A549 (cell line): ENCODE measurements around the gene TSPO. TPM values are rescaled to one million over a fixed set of nuclear protein-coding genes. Genes with fewer than 3 reads are reported as not detected.

Experiments used
- EP300 ChIP-seq, 2 experiments: fragments of >200 bp; sonication (Bioruptor Twin); formaldehyde crosslinking; IDR thresholded peaks; 2 replicates in 1 of 2; 3 replicates in 1 of 2; pipeline ENCODE4 v1.6.1; 2016 to 2017
- REST ChIP-seq: fragments of 200-600 bp; sonication (generic); IDR thresholded peaks from 2 replicates; pipeline ENCODE4 v1.6.1; 2016; ENCODE audit warnings: antibody characterized with exemption, mild to moderate bottlenecking, moderate library complexity
- RNF2 ChIP-seq: fragments of 200-600 bp; sonication (generic); IDR thresholded peaks from 2 replicates; pipeline ENCODE4 v1.6.1; 2016; ENCODE audit warnings: low read depth, mild to moderate bottlenecking, antibody characterized with exemption, moderate library complexity, borderline replicate concordance
- polyA plus RNA-seq, 4 experiments: library from polyadenylated mRNA; depleted of rRNA in 3 of 4; stranded (reverse); fragments of >200 nt; fragmentation: RNase III in 1 of 4; extraction: RNeasy Plus Mini Kit Qiagen cat#74134 plus additional on column Dnase treatment in 1 of 4; gene quantifications; 2 replicates in 3 of 4; 3 replicates in 1 of 4; pipeline ENCODE4 v1.2.3, GENCODE V29; 2011 to 2017
- TF ChIP-seq, protein P1 (sequence below): fragments of >200 bp; sonication (Bioruptor Twin); formaldehyde crosslinking; IDR thresholded peaks from 3 replicates; pipeline ENCODE4 v1.5.1; 2016
- TF ChIP-seq, protein P2 (sequence below): fragments of 250-450 bp; sonication (Bioruptor Pico); IDR thresholded peaks from 2 replicates; pipeline ENCODE4 v1.5.0; 2021; ENCODE audit warnings: mild to moderate bottlenecking, moderate library complexity, borderline replicate concordance

Gene TSPO
- polyA plus RNA-seq, 2 of the 4 experiments (the other 2 are of a cell fraction) = 43.2 to 94.4 TPM

- TF ChIP-seq, protein P1, sequence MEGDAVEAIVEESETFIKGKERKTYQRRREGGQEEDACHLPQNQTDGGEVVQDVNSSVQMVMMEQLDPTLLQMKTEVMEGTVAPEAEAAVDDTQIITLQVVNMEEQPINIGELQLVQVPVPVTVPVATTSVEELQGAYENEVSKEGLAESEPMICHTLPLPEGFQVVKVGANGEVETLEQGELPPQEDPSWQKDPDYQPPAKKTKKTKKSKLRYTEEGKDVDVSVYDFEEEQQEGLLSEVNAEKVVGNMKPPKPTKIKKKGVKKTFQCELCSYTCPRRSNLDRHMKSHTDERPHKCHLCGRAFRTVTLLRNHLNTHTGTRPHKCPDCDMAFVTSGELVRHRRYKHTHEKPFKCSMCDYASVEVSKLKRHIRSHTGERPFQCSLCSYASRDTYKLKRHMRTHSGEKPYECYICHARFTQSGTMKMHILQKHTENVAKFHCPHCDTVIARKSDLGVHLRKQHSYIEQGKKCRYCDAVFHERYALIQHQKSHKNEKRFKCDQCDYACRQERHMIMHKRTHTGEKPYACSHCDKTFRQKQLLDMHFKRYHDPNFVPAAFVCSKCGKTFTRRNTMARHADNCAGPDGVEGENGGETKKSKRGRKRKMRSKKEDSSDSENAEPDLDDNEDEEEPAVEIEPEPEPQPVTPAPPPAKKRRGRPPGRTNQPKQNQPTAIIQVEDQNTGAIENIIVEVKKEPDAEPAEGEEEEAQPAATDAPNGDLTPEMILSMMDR = no peak
- TF ChIP-seq EP300 (IDR thresholded peaks at IDR 0.05) (no peak), REST (no peak), RNF2 (no peak)
- TF ChIP-seq, protein P2, sequence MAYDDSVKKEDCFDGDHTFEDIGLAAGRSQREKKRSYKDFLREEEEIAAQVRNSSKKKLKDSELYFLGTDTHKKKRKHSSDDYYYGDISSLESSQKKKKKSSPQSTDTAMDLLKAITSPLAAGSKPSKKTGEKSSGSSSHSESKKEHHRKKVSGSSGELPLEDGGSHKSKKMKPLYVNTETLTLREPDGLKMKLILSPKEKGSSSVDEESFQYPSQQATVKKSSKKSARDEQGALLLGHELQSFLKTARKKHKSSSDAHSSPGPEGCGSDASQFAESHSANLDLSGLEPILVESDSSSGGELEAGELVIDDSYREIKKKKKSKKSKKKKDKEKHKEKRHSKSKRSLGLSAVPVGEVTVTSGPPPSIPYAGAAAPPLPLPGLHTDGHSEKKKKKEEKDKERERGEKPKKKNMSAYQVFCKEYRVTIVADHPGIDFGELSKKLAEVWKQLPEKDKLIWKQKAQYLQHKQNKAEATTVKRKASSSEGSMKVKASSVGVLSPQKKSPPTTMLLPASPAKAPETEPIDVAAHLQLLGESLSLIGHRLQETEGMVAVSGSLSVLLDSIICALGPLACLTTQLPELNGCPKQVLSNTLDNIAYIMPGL (CRISPR knock-in tag) = no peak
These were observed 61.1 kb downstream of the TSPO start (continued) for GRCh38 chr22:43212434-43212952.

Other genes starting within 250 kb of the TSPO start
- 76.5 and 94.0 TPM in 2 replicates for gene PACSIN2, start 136.4 kb upstream of the TSPO start, polyA plus RNA-seq (2011; rRNA removed)
- gene PACSIN2, start 136.4 kb upstream of the TSPO start, polyA plus RNA-seq (2017; fragmentation: RNase III; extraction: RNeasy Plus Mini Kit Qiagen cat#74134 plus additional on column Dnase treatment) = 60.2 to 63.4 TPM (median 60.3 TPM) in 3 replicates
- gene TTLL1, start 62.2 kb upstream of the TSPO start, polyA plus RNA-seq (2011; rRNA removed) = 5.0 and 5.8 TPM in 2 replicates
- 1.9 to 2.8 TPM (median 2.3 TPM) in 3 replicates for gene TTLL1, start 62.2 kb upstream of the TSPO start, polyA plus RNA-seq (2017; fragmentation: RNase III; extraction: RNeasy Plus Mini Kit Qiagen cat#74134 plus additional on column Dnase treatment)
- 0.30 and 0.88 TPM in 2 replicates for gene BIK, start 40.8 kb upstream of the TSPO start, polyA plus RNA-seq (2011; rRNA removed)
- gene BIK, start 40.8 kb upstream of the TSPO start, polyA plus RNA-seq (2017; fragmentation: RNase III; extraction: RNeasy Plus Mini Kit Qiagen cat#74134 plus additional on column Dnase treatment) = 0.54 to 0.80 TPM (median 0.54 TPM) in 3 replicates
- gene MCAT, start 8.2 kb upstream of the TSPO start, polyA plus RNA-seq (2011; rRNA removed) = 11.8 and 13.4 TPM in 2 replicates
- gene MCAT, start 8.2 kb upstream of the TSPO start, polyA plus RNA-seq (2017; fragmentation: RNase III; extraction: RNeasy Plus Mini Kit Qiagen cat#74134 plus additional on column Dnase treatment) = 14.0 to 15.9 TPM (median 15.5 TPM) in 3 replicates
- 8.6 and 9.5 TPM in 2 replicates for gene TTLL12, start 35.6 kb downstream of the TSPO start, polyA plus RNA-seq (2011; rRNA removed)
- gene TTLL12, start 35.6 kb downstream of the TSPO start, polyA plus RNA-seq (2017; fragmentation: RNase III; extraction: RNeasy Plus Mini Kit Qiagen cat#74134 plus additional on column Dnase treatment) = 17.8 to 19.8 TPM (median 18.7 TPM) in 3 replicates
- gene SCUBE1, start 191.8 kb downstream of the TSPO start, polyA plus RNA-seq (2011; rRNA removed) = 0.08 and 0.12 TPM in 2 replicates
- 0.01 to 0.12 TPM (median 0.01 TPM) in 3 replicates for gene SCUBE1, start 191.8 kb downstream of the TSPO start, polyA plus RNA-seq (2017; fragmentation: RNase III; extraction: RNeasy Plus Mini Kit Qiagen cat#74134 plus additional on column Dnase treatment)